ENCODE data around the gene PCK1.

DNA sequence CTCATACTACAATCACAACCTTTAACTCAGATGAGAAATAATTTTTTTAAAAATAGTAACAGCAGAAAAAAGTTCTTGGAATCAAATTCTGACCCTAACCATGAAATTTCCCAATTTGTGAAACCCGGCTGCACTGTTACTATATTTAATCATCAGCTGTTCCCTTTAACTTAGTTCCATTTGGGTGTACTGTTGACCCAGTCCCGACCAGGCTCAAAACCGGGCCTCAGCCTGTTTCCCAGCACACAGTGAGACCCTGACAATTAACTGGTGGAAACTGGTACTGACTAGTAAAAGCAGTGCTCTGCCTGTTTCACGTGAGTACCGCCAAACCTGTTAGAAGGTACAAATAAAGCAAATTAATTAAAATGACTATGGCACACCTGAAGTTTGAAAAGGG is 43.0 kb upstream of the PCK1 start:
- TF ChIP-seq, protein P1, sequence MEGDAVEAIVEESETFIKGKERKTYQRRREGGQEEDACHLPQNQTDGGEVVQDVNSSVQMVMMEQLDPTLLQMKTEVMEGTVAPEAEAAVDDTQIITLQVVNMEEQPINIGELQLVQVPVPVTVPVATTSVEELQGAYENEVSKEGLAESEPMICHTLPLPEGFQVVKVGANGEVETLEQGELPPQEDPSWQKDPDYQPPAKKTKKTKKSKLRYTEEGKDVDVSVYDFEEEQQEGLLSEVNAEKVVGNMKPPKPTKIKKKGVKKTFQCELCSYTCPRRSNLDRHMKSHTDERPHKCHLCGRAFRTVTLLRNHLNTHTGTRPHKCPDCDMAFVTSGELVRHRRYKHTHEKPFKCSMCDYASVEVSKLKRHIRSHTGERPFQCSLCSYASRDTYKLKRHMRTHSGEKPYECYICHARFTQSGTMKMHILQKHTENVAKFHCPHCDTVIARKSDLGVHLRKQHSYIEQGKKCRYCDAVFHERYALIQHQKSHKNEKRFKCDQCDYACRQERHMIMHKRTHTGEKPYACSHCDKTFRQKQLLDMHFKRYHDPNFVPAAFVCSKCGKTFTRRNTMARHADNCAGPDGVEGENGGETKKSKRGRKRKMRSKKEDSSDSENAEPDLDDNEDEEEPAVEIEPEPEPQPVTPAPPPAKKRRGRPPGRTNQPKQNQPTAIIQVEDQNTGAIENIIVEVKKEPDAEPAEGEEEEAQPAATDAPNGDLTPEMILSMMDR (IDR thresholded peaks at IDR 0.05) = no peak
- TF ChIP-seq POLR2AphosphoS5 (IDR thresholded peaks at IDR 0.05; ENCODE audit: low read depth, low read length) (no peak), SIN3A (IDR thresholded peaks at IDR 0.05; ENCODE audit: borderline replicate concordance, insufficient read depth, low read depth, low read length) (no peak), TCF7L2 (IDR thresholded peaks at IDR 0.05; ENCODE audit: low read depth, low read length) (no peak)

Measured in Panc1 (cell line).